Activated CD4-positive, alpha-beta T cell treated with anti-CD3 and anti-CD28 coated beads, Interleukin-2, amount 50 U/mL, for 1 hour (primary cell): ENCODE results near the gene DBP.
A peak's percentile ranks its signal among the peaks of the same experiment; 100 is the strongest.
"Not testable (repeated sequence)": the region's sequence is repeated elsewhere in the genome, so short reads cannot be mapped to it uniquely, and the experiment has no call there.

ENCODE experiments used
- DNase-seq: peaks from one replicate; pipeline ENCODE4 v3.0.0-alpha.2; 2020

DBP gene, protein sequence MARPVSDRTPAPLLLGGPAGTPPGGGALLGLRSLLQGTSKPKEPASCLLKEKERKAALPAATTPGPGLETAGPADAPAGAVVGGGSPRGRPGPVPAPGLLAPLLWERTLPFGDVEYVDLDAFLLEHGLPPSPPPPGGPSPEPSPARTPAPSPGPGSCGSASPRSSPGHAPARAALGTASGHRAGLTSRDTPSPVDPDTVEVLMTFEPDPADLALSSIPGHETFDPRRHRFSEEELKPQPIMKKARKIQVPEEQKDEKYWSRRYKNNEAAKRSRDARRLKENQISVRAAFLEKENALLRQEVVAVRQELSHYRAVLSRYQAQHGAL

DNA sequence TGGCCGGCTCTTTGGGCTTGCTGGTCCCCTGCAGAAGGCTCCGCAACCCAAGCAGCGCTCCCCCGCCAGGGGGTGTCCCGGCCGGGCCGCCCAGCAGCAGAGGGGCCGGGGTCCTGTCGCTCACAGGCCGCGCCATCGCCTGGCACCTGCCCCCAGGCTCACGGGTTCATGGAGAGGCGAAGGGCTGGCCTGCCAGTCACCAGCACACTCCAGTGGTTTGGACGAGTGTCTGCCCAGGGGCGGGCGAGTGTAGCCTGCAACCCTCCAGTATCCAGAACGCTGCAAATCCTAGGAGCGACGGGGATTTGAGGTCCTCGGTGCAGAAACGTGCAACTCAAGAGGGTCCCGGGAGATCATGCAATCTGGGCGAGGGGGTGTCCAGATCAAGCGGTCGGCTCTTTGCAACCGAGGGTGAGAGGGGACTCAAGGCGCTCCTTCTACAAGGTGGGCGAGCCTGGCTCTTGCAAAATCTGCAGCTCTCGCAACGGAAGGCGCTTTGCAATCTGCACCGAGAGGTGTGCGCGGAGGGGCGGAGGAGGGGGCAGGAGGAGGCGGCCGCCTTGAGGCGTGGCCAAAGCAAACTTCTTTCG is at the start of gene DBP:
TSS of gene DBP (minus strand) at position 521 of the 590 bp plus-strand sequence. CDS start at position 136, 385 bp downstream.
- peak; percentile 26 for DNase-seq

DNA sequence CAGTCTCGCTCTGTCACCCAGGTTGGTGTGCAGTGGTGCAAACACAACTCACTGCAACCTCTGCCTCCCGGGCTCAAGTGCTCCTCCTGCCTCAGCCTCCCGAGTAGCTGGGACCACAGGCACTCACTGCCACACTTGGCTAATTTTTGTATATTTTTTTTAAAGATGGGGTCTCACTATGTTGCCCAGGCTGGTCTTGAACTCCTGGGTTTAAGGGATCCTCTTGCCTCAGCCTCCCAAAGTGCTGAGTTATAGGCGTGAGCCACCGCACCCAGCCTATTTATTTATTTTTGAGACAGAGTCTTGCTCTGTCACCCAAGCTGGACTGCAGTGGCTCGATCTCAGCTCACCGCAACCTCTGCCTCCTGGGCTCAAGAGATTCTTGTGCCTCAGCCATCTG is 49.5 kb upstream of the DBP start:
- not testable (repeated sequence) for DNase-seq

GRCh38 chr19:48686088-48686487 is 48.9 kb upstream of the DBP start:
- no peak for DNase-seq

DNA sequence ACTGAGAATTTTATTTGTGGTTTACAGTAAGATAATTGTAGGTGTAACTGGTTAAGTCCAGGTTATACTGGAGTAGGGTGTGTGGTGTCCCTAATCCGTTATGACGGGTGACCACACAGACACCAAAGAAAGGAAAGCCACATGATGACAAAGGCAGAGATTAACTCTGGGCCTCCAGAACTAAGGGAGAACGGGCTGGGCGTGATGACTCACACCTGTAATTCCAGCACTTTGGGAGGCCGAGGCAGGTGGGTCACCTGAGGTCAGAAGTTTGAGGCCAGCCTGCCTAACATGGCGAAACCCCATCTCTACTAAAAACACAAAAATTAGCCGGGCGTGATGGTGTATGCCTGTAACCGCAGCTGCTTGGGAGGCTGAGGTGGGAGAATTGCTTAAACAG is 48.4 kb upstream of the DBP start:
- DNase-seq, result no peak

DNA sequence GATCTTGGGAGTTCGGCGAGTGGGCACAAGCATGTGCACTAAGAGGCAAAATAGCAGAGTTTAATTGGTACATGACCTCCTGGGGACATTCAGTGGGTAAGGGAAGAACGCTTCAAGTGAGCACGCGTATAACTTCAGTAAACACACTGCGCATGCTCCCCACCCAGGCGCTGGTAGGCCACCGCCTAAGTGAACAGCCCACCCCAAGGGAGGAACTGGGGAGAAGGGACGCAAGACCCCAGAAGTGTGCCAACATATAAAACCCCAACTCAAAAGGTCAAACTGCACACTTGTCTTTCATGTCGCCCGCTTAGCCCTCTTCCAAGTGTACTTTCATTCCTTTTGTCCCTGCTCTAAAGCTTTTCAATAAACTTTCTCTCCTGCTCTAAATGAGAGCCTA is 46.2 kb upstream of the DBP start:
- DNase-seq, result no peak

DNA sequence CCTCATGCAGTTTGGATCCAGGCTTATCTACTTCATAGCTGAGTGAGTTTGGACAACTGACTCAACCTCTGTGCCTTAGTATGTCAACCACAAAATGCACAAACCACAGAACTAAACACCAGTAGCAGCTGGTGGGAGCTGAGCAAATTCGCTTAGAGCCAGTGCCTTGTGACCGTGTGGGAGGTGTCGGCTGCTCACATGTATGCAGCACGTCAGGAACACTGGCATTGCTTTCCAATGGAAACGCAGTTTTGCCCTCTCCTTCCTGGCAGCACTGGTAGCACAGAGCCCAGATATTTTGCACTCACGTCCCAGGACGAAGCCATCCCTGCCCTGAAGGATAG is 43.9 kb upstream of the DBP start:
- no peak for DNase-seq

- no peak for DNase-seq
Observed at GRCh38 chr19:48680436-48681126, 43.4 kb upstream of the DBP start.

- DNase-seq, result not testable (repeated sequence)
Observed at GRCh38 chr19:48680006-48680405, 42.8 kb upstream of the DBP start.

GRCh38 chr19:48678201-48678600 is 41.0 kb upstream of the DBP start:
- no peak for DNase-seq

- DNase-seq, result no peak
Observed at GRCh38 chr19:48676887-48677286, 39.7 kb upstream of the DBP start.

- no peak for DNase-seq
Observed at GRCh38 chr19:48676487-48676886, 39.3 kb upstream of the DBP start.

DNA sequence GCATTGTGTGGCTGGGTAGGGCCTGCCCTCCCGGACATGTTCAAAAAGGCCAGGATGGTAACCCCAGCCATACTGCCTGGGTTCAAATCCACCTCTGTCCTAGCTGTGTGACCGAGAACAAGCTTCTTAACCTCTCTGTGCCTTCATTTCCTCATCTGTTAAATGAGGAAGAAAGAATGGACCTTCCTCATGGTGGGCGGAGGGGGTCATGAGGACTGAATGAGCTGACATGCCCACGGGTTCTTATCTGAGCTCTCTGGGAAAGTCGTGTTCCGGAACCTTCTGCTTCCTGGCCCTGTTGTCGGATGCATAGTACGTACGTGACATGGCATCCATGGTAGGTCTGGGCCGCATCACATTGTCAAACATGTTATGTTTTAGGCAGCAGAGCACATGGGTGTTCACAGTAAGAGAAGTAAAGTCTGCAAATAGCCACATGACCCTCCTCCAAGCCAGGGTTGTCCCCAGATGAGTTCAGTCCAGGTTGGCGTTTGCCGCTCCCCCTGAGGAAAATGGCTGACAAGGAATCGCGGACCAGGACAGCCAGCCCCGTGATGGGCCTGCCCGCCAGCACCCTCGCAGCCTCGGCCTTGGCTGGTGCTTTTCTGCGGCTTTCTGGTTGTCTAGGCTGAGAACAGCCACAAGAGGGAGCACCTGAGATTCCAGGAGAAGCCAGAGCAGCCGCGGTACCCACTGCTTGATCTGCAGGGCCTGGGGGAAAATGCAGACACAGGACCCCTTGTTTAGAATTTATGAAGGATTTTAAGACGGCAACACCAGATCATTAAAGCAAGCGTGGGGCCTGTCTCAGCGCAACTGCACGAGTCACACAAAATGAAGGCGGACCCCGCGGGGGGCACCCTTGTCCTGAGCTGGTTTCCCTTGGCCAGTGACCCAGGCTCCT is 38.0 kb upstream of the DBP start:
- DNase-seq, result peak; percentile 69

DNA sequence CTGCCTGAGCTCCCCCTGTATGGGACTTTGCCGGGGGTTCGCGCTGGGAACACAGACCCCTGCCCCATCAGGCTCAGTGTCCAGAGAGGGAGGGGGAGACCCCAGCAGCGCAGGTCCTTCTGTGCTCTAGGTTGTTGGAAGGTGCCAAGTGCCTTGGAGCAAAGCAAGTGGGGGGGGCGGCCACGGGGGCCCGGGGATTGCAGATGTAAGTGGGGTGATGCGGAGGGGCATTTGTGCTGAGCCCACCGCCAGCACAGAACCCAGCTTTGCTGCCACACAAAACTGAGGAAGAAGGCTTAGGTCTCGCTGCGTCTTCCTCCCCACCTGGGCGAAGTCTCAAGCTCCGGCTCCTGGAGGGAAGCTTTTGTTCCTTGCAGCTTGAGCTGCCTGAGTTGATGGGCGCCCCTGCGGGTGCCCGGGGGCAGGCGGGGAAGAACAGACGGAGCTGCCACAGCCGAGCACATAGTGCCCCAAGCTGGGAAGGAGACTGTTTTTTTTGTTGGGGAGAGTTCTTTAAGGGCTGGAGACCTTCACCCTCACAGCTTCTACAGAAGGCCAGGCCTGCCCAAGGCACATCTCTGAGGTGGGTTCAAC is 37.1 kb upstream of the DBP start:
- no peak for DNase-seq

GRCh38 chr19:48673436-48674100 is 36.4 kb upstream of the DBP start:
- DNase-seq, result no peak

GRCh38 chr19:48672994-48673393 is 35.8 kb upstream of the DBP start, which contains the start of gene NTN5:
Gene NTN5, minus strand, starts transcription at chr19:48673017. Its CDS starts 2,031 bp downstream, at chr19:48670986.
- no peak for DNase-seq

- DNase-seq, result no peak
Observed at GRCh38 chr19:48671446-48671995, 34.3 kb upstream of the DBP start.

DNA sequence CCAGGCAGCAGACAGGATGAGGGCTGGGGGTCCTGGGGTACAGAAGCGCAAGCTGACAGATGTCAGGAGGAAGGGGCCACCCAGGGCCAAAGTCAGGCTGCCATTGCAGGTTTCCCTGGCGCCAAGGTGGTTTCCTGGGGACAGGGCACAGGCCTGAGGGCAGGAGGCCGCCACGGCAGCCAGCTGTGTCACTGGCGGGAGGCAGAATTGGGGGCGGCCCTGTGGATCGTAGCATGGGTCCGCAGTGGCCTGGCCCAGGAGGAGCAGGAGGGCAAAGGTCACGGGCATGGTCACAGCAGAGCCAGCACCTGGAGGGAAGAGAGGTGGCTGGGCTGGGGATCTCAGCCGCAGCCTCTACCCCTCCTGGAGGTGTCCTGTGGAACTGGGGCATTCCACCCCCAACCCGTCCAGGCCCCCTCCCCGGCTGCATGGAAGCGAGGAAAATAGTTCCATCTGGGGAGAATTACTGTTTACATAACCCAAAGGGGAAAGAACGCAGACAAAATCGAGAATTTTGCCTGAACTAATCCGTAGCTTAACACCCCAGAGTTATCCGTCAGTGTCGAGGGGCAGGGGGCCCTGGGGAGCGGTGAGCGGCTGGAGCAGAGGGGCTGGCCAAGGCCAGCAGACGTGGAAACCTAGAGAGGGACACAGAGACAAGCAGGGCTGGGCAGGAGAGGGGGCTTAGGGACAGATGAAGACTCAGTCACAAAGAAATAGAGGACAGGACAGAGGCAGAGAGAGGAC is 33.7 kb upstream of the DBP start:
- DNase-seq, result no peak

DNA sequence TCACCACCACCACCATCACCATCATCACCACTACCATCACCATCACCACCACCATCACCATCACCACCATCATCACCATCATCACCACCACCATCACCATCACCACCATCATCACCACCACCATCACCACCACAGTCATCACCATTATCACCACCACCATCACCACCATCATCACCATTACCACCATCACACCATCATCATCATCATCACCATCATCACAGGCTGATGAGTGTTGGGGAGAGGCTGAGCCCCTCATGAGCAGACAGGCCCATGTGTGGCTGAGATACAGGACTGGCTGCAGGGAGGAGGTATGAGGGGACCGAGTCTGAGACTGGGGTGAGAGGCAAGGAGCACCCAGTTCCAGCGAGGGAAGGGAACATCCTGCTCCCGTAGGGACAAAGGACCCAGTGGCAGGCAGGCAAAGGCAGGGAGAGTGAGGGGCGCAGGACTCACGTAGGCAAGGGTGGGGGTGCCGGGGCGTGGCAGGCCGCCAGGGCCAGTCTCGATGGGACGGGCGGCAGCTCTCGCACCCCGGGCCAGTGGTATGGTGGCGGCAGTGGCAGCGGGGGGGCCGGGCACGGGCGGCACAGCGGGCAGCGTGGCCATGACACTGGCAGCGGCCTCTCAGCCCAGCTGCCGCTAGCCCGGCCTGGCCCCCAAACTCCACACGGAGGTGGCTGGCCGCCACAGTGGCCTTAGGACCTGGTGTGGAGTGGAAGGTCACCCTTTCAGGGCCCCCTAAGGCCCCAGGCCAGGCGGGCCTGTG is 32.9 kb upstream of the DBP start:
- no peak for DNase-seq

DNA sequence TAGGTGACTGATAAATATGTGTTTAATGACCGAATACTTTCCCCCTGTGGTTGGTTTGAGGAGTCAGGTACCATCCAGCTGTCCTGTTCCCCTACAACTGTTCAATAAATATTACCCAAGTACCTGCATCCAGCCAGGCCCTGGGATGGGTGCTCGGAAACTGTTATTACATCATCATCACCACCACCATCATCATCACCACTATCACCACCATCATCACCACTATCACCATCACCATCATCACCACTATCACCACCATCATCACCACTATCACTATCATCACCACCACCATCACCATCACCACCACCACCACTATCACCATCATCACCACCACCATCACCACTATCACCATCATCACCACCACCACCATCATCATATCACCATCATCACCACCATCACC is 31.6 kb upstream of the DBP start:
- no peak for DNase-seq

GRCh38 chr19:48668332-48668731 is 31.2 kb upstream of the DBP start:
- DNase-seq, result no peak
